Neuronal stem cell (in vitro differentiated cells): ENCODE data around the gene TAOK1.

Source experiments
- DNase-seq: peaks from one replicate; pipeline ENCODE4 v3.0.0-alpha.2; 2013; ENCODE audit warnings: low spot score
- H2AFZ ChIP-seq: one replicate; pipeline ENCODE4 v1.6.1; 2013; ENCODE audit warnings: mild to moderate bottlenecking, low read length, inconsistent platforms
- H2AK5ac ChIP-seq: 2 replicates; pipeline ENCODE4 v1.6.1; 2013; ENCODE audit warnings: low read depth, mild to moderate bottlenecking, inconsistent platforms, low read length, moderate library complexity, mixed read lengths
- H2BK120ac ChIP-seq: 2 replicates; pipeline ENCODE4 v1.6.1; 2013; ENCODE audit warnings: low read depth, mild to moderate bottlenecking, inconsistent platforms, low read length, moderate library complexity, mixed read lengths
- H2BK12ac ChIP-seq: one replicate; pipeline ENCODE4 v1.6.1; 2013; ENCODE audit warnings: low read length, inconsistent platforms
- H2BK15ac ChIP-seq: 2 replicates; pipeline ENCODE4 v1.6.1; 2013; ENCODE audit warnings: mild to moderate bottlenecking, low read length, inconsistent platforms, mixed read lengths
- H2BK5ac ChIP-seq: one replicate; pipeline ENCODE4 v1.6.1; 2013; ENCODE audit warnings: inconsistent platforms, mild to moderate bottlenecking, low read length, moderate library complexity
- H3K14ac ChIP-seq: one replicate; pipeline ENCODE4 v1.6.1; 2013; ENCODE audit warnings: low read length, inconsistent platforms
- H3K18ac ChIP-seq: 2 replicates; pipeline ENCODE4 v1.6.1; 2013; ENCODE audit warnings: low read length, inconsistent platforms
- H3K23ac ChIP-seq: 2 replicates; pipeline ENCODE4 v1.6.1; 2013; ENCODE audit warnings: low read depth, mild to moderate bottlenecking, mixed read lengths, low read length, inconsistent platforms; ENCODE audit not compliant: poor library complexity
- H3K27ac ChIP-seq: replicated peaks from 3 replicates; pipeline ENCODE4 v1.5.1; 2013; ENCODE audit warnings: low read length, inconsistent platforms
- H3K27me3 ChIP-seq, 3 experiments: 2 replicates each; pipeline ENCODE4 v1.6.1; 2013; ENCODE audit warnings: low read length in 3 of 3, mild to moderate bottlenecking in 2 of 3, inconsistent platforms in 1 of 3, low read depth in 1 of 3, mixed read lengths in 1 of 3, moderate library complexity in 1 of 3; ENCODE audit not compliant: control insufficient read depth in 3 of 3, insufficient read depth in 3 of 3
- H3K36me3 ChIP-seq, 2 donors: replicated peaks in 1 of 2; 2 replicates each; pipeline ENCODE4 v1.6.1; 2013; ENCODE audit warnings: low read length in 2 of 2; ENCODE audit not compliant: control insufficient read depth in 2 of 2, insufficient read depth in 2 of 2
- H3K4ac ChIP-seq: 2 replicates; pipeline ENCODE4 v1.6.1; 2013; ENCODE audit warnings: inconsistent platforms, mild to moderate bottlenecking, low read length, moderate library complexity
- H3K4me1 ChIP-seq, 2 donors: 1 replicate in 1 of 2; 2 replicates in 1 of 2; pipeline ENCODE4 v1.6.1; 2013; ENCODE audit warnings: low read length in 2 of 2, low read depth in 1 of 2; ENCODE audit not compliant: control insufficient read depth in 2 of 2, insufficient read depth in 1 of 2
- H3K4me2 ChIP-seq: one replicate; pipeline ENCODE4 v1.6.1; 2013; ENCODE audit warnings: mild to moderate bottlenecking, low read length, inconsistent platforms; ENCODE audit not compliant: insufficient read depth, poor library complexity, severe bottlenecking
- H3K4me3 ChIP-seq, 2 donors: 2 replicates each; pipeline ENCODE4 v1.5.1; 2013; ENCODE audit warnings: low read length in 2 of 2, mild to moderate bottlenecking in 2 of 2, inconsistent platforms in 1 of 2, moderate library complexity in 1 of 2
- H3K79me1 ChIP-seq: one replicate; pipeline ENCODE4 v1.6.1; 2013; ENCODE audit warnings: low read depth, mild to moderate bottlenecking, inconsistent platforms, low read length, moderate library complexity
- H3K9ac ChIP-seq: one replicate; pipeline ENCODE4 v1.6.1; 2013; ENCODE audit warnings: mild to moderate bottlenecking, low read depth, low read length, inconsistent platforms; ENCODE audit not compliant: poor library complexity
- H3K9me3 ChIP-seq, 2 donors: replicated peaks in 1 of 2; 2 replicates each; pipeline versions ENCODE3 to v1.6.1; 2013; ENCODE audit warnings: low read length in 2 of 2, mild to moderate bottlenecking in 2 of 2, inconsistent platforms in 1 of 2, low read depth in 1 of 2, mixed read lengths in 1 of 2, moderate library complexity in 1 of 2; ENCODE audit not compliant: control insufficient read depth in 2 of 2, insufficient read depth in 1 of 2
- H4K8ac ChIP-seq: one replicate; pipeline ENCODE4 v1.6.1; 2013; ENCODE audit warnings: low read depth, mild to moderate bottlenecking, inconsistent platforms, low read length, moderate library complexity
- H4K91ac ChIP-seq: one replicate; pipeline ENCODE4 v1.6.1; 2013; ENCODE audit warnings: low read length, low read depth, mild to moderate bottlenecking, inconsistent platforms; ENCODE audit not compliant: poor library complexity
- WGBS, 2 donors: extraction: QIAGEN DNeasy Blood & Tissue Kit; methylation state at CpG; one replicate each; pipeline ENCODE4 v1.1.7; 2013; ENCODE audit warnings: missing lambda C conversion rate in 2 of 2, mixed read lengths in 1 of 2; ENCODE audit not compliant: insufficient read length in 2 of 2, insufficient replicate concordance in 1 of 2; ENCODE audit errors: extremely low coverage in 2 of 2; 5-methylcytosine and 5-hydroxymethylcytosine counted together

The TAOK1 gene

DNA sequence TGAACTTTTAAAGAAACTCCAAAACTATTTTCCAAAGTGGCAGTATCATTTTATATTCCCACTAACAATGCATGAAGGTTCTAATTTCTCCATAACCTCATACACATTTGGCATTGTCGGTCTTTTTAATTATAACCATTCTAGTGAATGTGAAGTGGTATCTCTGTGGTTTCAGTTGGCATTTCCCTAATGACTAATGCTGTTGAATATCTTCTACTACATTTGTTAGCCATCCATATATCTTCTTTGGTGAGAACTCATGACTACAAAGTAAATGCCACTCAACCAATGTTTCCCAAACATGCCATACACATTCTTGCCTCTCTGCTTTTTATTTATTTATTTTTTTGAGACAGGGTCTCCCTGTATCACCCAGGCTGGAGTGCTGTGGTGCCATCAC, 31.7 kb upstream of the TAOK1 start:
- no peak overlapping the region for H3K9ac ChIP-seq
- no peak overlapping the region for H4K91ac ChIP-seq
- no peaks in the 10 kb centered on the region for H3K36me3 ChIP-seq
- no peak overlapping the region for H3K4ac ChIP-seq
- no peak overlapping the region for H3K27ac ChIP-seq
- H3K4me3 ChIP-seq, result no peak overlapping the region
- no peaks in the 10 kb centered on the region for H3K4me1 ChIP-seq
- H3K79me1 ChIP-seq, result no peaks in the 10 kb centered on the region
- no peaks in the 10 kb centered on the region for H3K27me3 ChIP-seq
- H2BK5ac ChIP-seq, result no peak overlapping the region
- H2BK120ac ChIP-seq, result no peak overlapping the region
- no peak overlapping the region for H2AFZ ChIP-seq
- H3K23ac ChIP-seq, result no peak overlapping the region
- H4K8ac ChIP-seq, result no peak overlapping the region
- H2BK15ac ChIP-seq, result no peak overlapping the region
- no peak overlapping the region for H3K18ac ChIP-seq
- no peak overlapping the region for H3K14ac ChIP-seq
- no CpG with 5 or more reads among the region's 1 CpG for WGBS, 2 donors
- no peak overlapping the region for H2AK5ac ChIP-seq
- H2BK12ac ChIP-seq, result no peak overlapping the region
- no peak for DNase-seq
- H3K4me2 ChIP-seq, result no peak overlapping the region
- no peaks in the 10 kb centered on the region for H3K9me3 ChIP-seq

- H4K8ac ChIP-seq, result no peak overlapping the region
- no peak overlapping the region for H2AK5ac ChIP-seq
- H3K4me1 ChIP-seq, result peaks cover 0 to 2% of the 10 kb centered on the region in 2 donors
- no peaks in the 10 kb centered on the region for H3K9me3 ChIP-seq
- no peak overlapping the region for H3K9ac ChIP-seq
- no CpG with 5 or more reads among the region's 3 CpGs for WGBS, 2 donors
- no peak overlapping the region for H4K91ac ChIP-seq
- no peak overlapping the region for H2BK15ac ChIP-seq
- H2BK5ac ChIP-seq, result no peak overlapping the region
- DNase-seq, result no peak
- no peaks in the 10 kb centered on the region for H3K27me3 ChIP-seq
- H3K4me3 ChIP-seq, result no peak overlapping the region
- no peak overlapping the region for H3K18ac ChIP-seq
- no peak overlapping the region for H3K14ac ChIP-seq
- H3K36me3 ChIP-seq, result no peaks in the 10 kb centered on the region
- no peak overlapping the region for H2BK120ac ChIP-seq
- H3K4me2 ChIP-seq, result no peak overlapping the region
- no peak overlapping the region for H2BK12ac ChIP-seq
- H2AFZ ChIP-seq, result no peak overlapping the region
- no peaks in the 10 kb centered on the region for H3K79me1 ChIP-seq
- H3K23ac ChIP-seq, result no peak overlapping the region
- no peak overlapping the region for H3K27ac ChIP-seq
- no peak overlapping the region for H3K4ac ChIP-seq
Measured at GRCh38 chr17:29359777-29360176, 30.4 kb upstream of the TAOK1 start.

GRCh38 chr17:29363716-29364115, 26.4 kb upstream of the TAOK1 start:
- H2BK5ac ChIP-seq, result no peak overlapping the region
- no peak overlapping the region for H3K14ac ChIP-seq
- no peak for DNase-seq
- no peak overlapping the region for H4K91ac ChIP-seq
- no peak overlapping the region for H2AFZ ChIP-seq
- H3K4ac ChIP-seq, result no peak overlapping the region
- H3K9me3 ChIP-seq, result no peaks in the 10 kb centered on the region
- H2AK5ac ChIP-seq, result no peak overlapping the region
- no peak overlapping the region for H4K8ac ChIP-seq
- no peak overlapping the region for H3K9ac ChIP-seq
- peaks cover 3 to 12% of the 10 kb centered on the region in 2 donors for H3K4me1 ChIP-seq
- H3K18ac ChIP-seq, result no peak overlapping the region
- no peaks in the 10 kb centered on the region for H3K79me1 ChIP-seq
- H3K36me3 ChIP-seq, result no peaks in the 10 kb centered on the region
- H3K27ac ChIP-seq, result no peak overlapping the region
- no CpG with 5 or more reads among the region's 2 CpGs for WGBS, 2 donors
- H2BK15ac ChIP-seq, result no peak overlapping the region
- H3K27me3 ChIP-seq, result no peaks in the 10 kb centered on the region
- no peak overlapping the region for H3K23ac ChIP-seq
- H3K4me2 ChIP-seq, result no peak overlapping the region
- no peak overlapping the region for H2BK12ac ChIP-seq
- no peak overlapping the region for H3K4me3 ChIP-seq
- H2BK120ac ChIP-seq, result no peak overlapping the region

GRCh38 chr17:29364691-29365090, 25.5 kb upstream of the TAOK1 start:
- no peak overlapping the region for H3K18ac ChIP-seq
- H2BK15ac ChIP-seq, result no peak overlapping the region
- H3K27me3 ChIP-seq, result no peaks in the 10 kb centered on the region
- H3K4me1 ChIP-seq, result peaks cover 3 to 19% of the 10 kb centered on the region in 2 donors
- H3K27ac ChIP-seq, result no peak overlapping the region
- H3K9me3 ChIP-seq, result no peaks in the 10 kb centered on the region
- no peak overlapping the region for H4K91ac ChIP-seq
- no peak overlapping the region for H3K23ac ChIP-seq
- no peaks in the 10 kb centered on the region for H3K36me3 ChIP-seq
- H2BK5ac ChIP-seq, result no peak overlapping the region
- no peak overlapping the region for H2AK5ac ChIP-seq
- no peak overlapping the region for H3K14ac ChIP-seq
- H4K8ac ChIP-seq, result no peak overlapping the region
- H2BK120ac ChIP-seq, result no peak overlapping the region
- H3K79me1 ChIP-seq, result no peaks in the 10 kb centered on the region
- no peak overlapping the region for H3K4me3 ChIP-seq
- H2BK12ac ChIP-seq, result no peak overlapping the region
- no peak overlapping the region for H2AFZ ChIP-seq
- no peak for DNase-seq
- H3K4ac ChIP-seq, result no peak overlapping the region
- WGBS, 2 donors, result no CpG with 5 or more reads among the region's 4 CpGs
- H3K9ac ChIP-seq, result no peak overlapping the region
- no peak overlapping the region for H3K4me2 ChIP-seq
